Activated gamma-delta T cell (primary cell): ENCODE data around the gene CNTNAP2.
"Not testable (repeated sequence)": the region's sequence is repeated elsewhere in the genome, so short reads cannot be mapped to it uniquely, and the experiment has no call there.

Experiments
- DNase-seq: peaks from one replicate; lab custom pipeline; 2025; lab: John Stamatoyannopoulos, UW

Gene CNTNAP2

GRCh38 chr7:148261996-148262688, 2145.5 kb downstream of the CNTNAP2 start:
- DNase-seq, result no peak

- no peak for DNase-seq
These were observed 2146.2 kb downstream of the CNTNAP2 start for GRCh38 chr7:148262721-148263229.

GRCh38 chr7:148264933-148265557, 2148.4 kb downstream of the CNTNAP2 start:
- DNase-seq, result no peak

GRCh38 chr7:148265896-148266295, 2149.3 kb downstream of the CNTNAP2 start:
- no peak for DNase-seq

- no peak for DNase-seq
These were observed 2150.2 kb downstream of the CNTNAP2 start for GRCh38 chr7:148266795-148267194.

- no peak for DNase-seq
These were observed 2154.0 kb downstream of the CNTNAP2 start for GRCh38 chr7:148270576-148270975.

GRCh38 chr7:148274118-148274517, 2157.5 kb downstream of the CNTNAP2 start:
- DNase-seq, result no peak

- no peak for DNase-seq
These were observed 2158.8 kb downstream of the CNTNAP2 start for GRCh38 chr7:148275359-148275890.

GRCh38 chr7:148276314-148277041, 2159.9 kb downstream of the CNTNAP2 start:
- no peak for DNase-seq

GRCh38 chr7:148277042-148277660, 2160.6 kb downstream of the CNTNAP2 start:
- no peak for DNase-seq

- no peak for DNase-seq
These were observed 2169.5 kb downstream of the CNTNAP2 start for GRCh38 chr7:148286150-148286549.

GRCh38 chr7:148287538-148287937, 2170.9 kb downstream of the CNTNAP2 start:
- no peak for DNase-seq

- DNase-seq, result no peak
These were observed 2172.1 kb downstream of the CNTNAP2 start for GRCh38 chr7:148288592-148289151.

- DNase-seq, result no peak
These were observed 2173.0 kb downstream of the CNTNAP2 start for GRCh38 chr7:148289630-148290029.

GRCh38 chr7:148290538-148290937, 2173.9 kb downstream of the CNTNAP2 start:
- no peak for DNase-seq

GRCh38 chr7:148291799-148292198, 2175.2 kb downstream of the CNTNAP2 start:
- no peak for DNase-seq

GRCh38 chr7:148296994-148297644, 2180.5 kb downstream of the CNTNAP2 start:
- no peak for DNase-seq

- DNase-seq, result not testable (repeated sequence)
These were observed 2182.2 kb downstream of the CNTNAP2 start for GRCh38 chr7:148298768-148299167.

GRCh38 chr7:148299350-148300276, 2183.0 kb downstream of the CNTNAP2 start:
- no peak for DNase-seq

- not testable (repeated sequence) for DNase-seq
These were observed 2185.8 kb downstream of the CNTNAP2 start for GRCh38 chr7:148302436-148302835.
